Endothelial cell of umbilical vein (primary cell): ENCODE measurements around the gene BORCS6. TPM values are rescaled to one million over a fixed set of nuclear protein-coding genes. Genes with fewer than 3 reads are reported as not detected.

Experiments used
- BruUV-seq: library from RNA; stranded (reverse); fragments of 400-500 nt; replicated peaks from 2 replicates; lab custom pipeline; 2021; lab: Mats Ljungman, UMichigan
- CTCF ChIA-PET: fragments of 300-600, 350-600 bp; sonication (Branson Sonifier 250); formaldehyde crosslinking; loops from one replicate; lab custom pipeline; 2021; ENCODE audit warnings: antibody characterized with exemption, inconsistent platforms; lab: Charles Lee
- POLR2A ChIA-PET: fragments of 300-600, 350-600 bp; sonication (Branson Sonifier 250); formaldehyde crosslinking; loops from one replicate; lab custom pipeline; 2021; ENCODE audit warnings: antibody characterized with exemption, inconsistent platforms; lab: Charles Lee
- DNase-seq: peaks from one replicate; pipeline ENCODE4 v3.0.0-alpha.2; 2011; ENCODE audit warnings: low read depth, low spot score
- FAIRE-seq: peaks from 2 replicates; lab custom pipeline; 2011; peaks lifted over from hg19 to GRCh38; lab: Jason Lieb, UNC
- H2AFZ ChIP-seq: 2 replicates; pipeline ENCODE4 v1.6.0; 2012; ENCODE audit warnings: low read depth, low read length, control low read depth, inconsistent platforms
- H3K27ac ChIP-seq: 2 replicates; pipeline ENCODE4 v1.5.1; 2011; ENCODE audit warnings: low read depth, mild to moderate bottlenecking, control low read depth, low read length, moderate library complexity; ENCODE audit not compliant: insufficient read depth
- H3K27me3 ChIP-seq, 2 experiments: 2 replicates each; pipeline versions ENCODE4 v1.6.0 to v1.6.1; 2011; ENCODE audit warnings: low read length in 2 of 2, mixed read lengths in 1 of 2; ENCODE audit not compliant: control insufficient read depth in 2 of 2, insufficient read depth in 2 of 2
- H3K36me3 ChIP-seq, 2 experiments: 2 replicates in 1 of 2; 3 replicates in 1 of 2; pipeline ENCODE4 v1.5.1; 2011; ENCODE audit warnings: low read length in 2 of 2, mild to moderate bottlenecking in 1 of 2, moderate library complexity in 1 of 2; ENCODE audit not compliant: control insufficient read depth in 2 of 2, insufficient read depth in 2 of 2; ENCODE audit errors: extremely low read depth in 1 of 2
- H3K4me1 ChIP-seq: 3 replicates; pipeline ENCODE4 v1.5.1; 2011; ENCODE audit warnings: mild to moderate bottlenecking, low read length; ENCODE audit not compliant: control insufficient read depth, insufficient read depth; ENCODE audit errors: extremely low read depth
- H3K4me2 ChIP-seq: 2 replicates; pipeline ENCODE4 v1.6.1; 2011; ENCODE audit warnings: low read length, control low read depth, mixed read lengths; ENCODE audit not compliant: insufficient read depth
- H3K4me3 ChIP-seq, 3 experiments: fragments of 200-600 bp in 1 of 3; sonication (generic), shearing (Covaris generic) in 1 of 3; replicated peaks in 1 of 3; 2 replicates each; pipeline ENCODE4 v1.5.1; 2011 to 2016; ENCODE audit warnings: control low read depth in 3 of 3, low read length in 3 of 3, mild to moderate bottlenecking in 2 of 3, inconsistent platforms in 1 of 3, low read depth in 1 of 3, moderate library complexity in 1 of 3; ENCODE audit not compliant: insufficient read depth in 1 of 3
- H3K79me2 ChIP-seq: 2 replicates; pipeline ENCODE4 v1.6.0; 2012; ENCODE audit warnings: low read length, inconsistent platforms; ENCODE audit not compliant: control insufficient read depth, insufficient read depth
- H3K9ac ChIP-seq: replicated peaks from 2 replicates; pipeline ENCODE3; 2011; ENCODE audit warnings: low read length, control low read depth; ENCODE audit not compliant: insufficient read depth; ENCODE audit errors: extremely low read depth
- H3K9me1 ChIP-seq: replicated peaks from 3 replicates; pipeline ENCODE4 v1.6.0; 2011; ENCODE audit warnings: mild to moderate bottlenecking, low read length; ENCODE audit not compliant: control insufficient read depth, insufficient read depth; ENCODE audit errors: extremely low read depth
- H3K9me3 ChIP-seq: replicated peaks from 2 replicates; pipeline ENCODE4 v1.5.1; 2012; ENCODE audit warnings: low read length, inconsistent platforms; ENCODE audit not compliant: control insufficient read depth, insufficient read depth
- H4K20me1 ChIP-seq: replicated peaks from 2 replicates; pipeline ENCODE3; 2011; ENCODE audit warnings: mild to moderate bottlenecking, low read length; ENCODE audit not compliant: control insufficient read depth, insufficient read depth; ENCODE audit errors: extremely low read depth
- CTCF ChIP-seq, 2 donors: IDR thresholded peaks; 1 replicate in 1 of 2; 2 replicates in 1 of 2; pipeline ENCODE4 v1.5.1; 2011; ENCODE audit warnings: low read length in 2 of 2, mild to moderate bottlenecking in 2 of 2, moderate library complexity in 2 of 2, control low read depth in 1 of 2, inconsistent platforms in 1 of 2, low read depth in 1 of 2; ENCODE audit not compliant: insufficient read depth in 1 of 2; ENCODE audit errors: extremely low read depth in 1 of 2
- EZH2 ChIP-seq: IDR thresholded peaks from 2 replicates; pipeline ENCODE4 v1.6.1; 2012; ENCODE audit warnings: borderline replicate concordance, low read depth, mild to moderate bottlenecking, moderate library complexity, low read length, inconsistent platforms; ENCODE audit not compliant: severe bottlenecking
- GATA2 ChIP-seq: IDR thresholded peaks from 2 replicates; pipeline ENCODE4 v1.7.0; 2011; ENCODE audit warnings: low read depth, mild to moderate bottlenecking, moderate library complexity, mixed read lengths, low read length; ENCODE audit not compliant: insufficient read length, insufficient read depth
- JUN ChIP-seq: IDR thresholded peaks from 2 replicates; pipeline ENCODE4 v1.6.1; 2011; ENCODE audit warnings: borderline replicate concordance, low read depth; ENCODE audit not compliant: insufficient read length, insufficient read depth
- MAX ChIP-seq: IDR thresholded peaks from 2 replicates; pipeline ENCODE4 v1.6.1; 2011; ENCODE audit not compliant: insufficient read depth, insufficient read length
- MYC ChIP-seq: IDR thresholded peaks from one replicate; pipeline ENCODE4 v1.6.1; 2011; ENCODE audit warnings: mild to moderate bottlenecking, low read depth, low read length
- POLR2A ChIP-seq: IDR thresholded peaks from 2 replicates; pipeline ENCODE4 v1.6.1; 2012; ENCODE audit warnings: low read depth, mild to moderate bottlenecking, control low read depth, low read length
- POLR2AphosphoS5 ChIP-seq: IDR thresholded peaks from 2 replicates; pipeline ENCODE4 v1.6.1; 2012; ENCODE audit warnings: low read depth, mild to moderate bottlenecking, control low read depth, low read length, moderate library complexity; ENCODE audit not compliant: insufficient read depth
- dilution Hi-C: fragments of 300-500 bp; cut with MboI; formaldehyde crosslinking; loops from one replicate; pipeline ENCODE4 v1.15.0; 2019; ENCODE audit warnings: low sequenced_read_pairs; ENCODE audit not compliant: extremely low pct_ligation_motif_present
- intact Hi-C: fragments of 100-400 bp; cut with micrococcal nuclease; formaldehyde crosslinking; loops from one replicate; pipeline ENCODE4 v1.10.0; 2022
- polyA plus RNA-seq, 4 experiments: library from polyadenylated mRNA; depleted of rRNA in 3 of 4; stranded (reverse) in 3 of 4; unstranded in 1 of 4; fragments of >200 nt; gene quantifications; 2 replicates each; pipeline versions ENCODE4 v1.2.1 to v1.2.3, GENCODE V29; 2011 to 2012; ENCODE audit warnings: missing spikeins in 1 of 4
- total RNA-seq: library from RNA; stranded (reverse); gene quantifications from 2 replicates; pipeline ENCODE4 v1.2.3, GENCODE V29; 2021

BORCS6 gene
- total and polyA plus RNA-seq, 2 donors (not counting 3 experiments of a cell fraction or from before 2014, with no cell fraction given): 8.0 to 9.0 TPM

GRCh38 chr17:8185582-8186445 lies 4.2 kb downstream of the BORCS6 start:
- H3K4me3 ChIP-seq: peak overlapping the region; percentile 55 to 83 (median 71)
- H3K27me3 ChIP-seq: no peaks in the 10 kb centered on the region
- H3K27ac ChIP-seq: peak overlapping the region; percentile 26
- peak overlapping the region; percentile 81 for H3K4me2 ChIP-seq
- ChIA-PET POLR2A (interaction anchor here (1.2 kb wide), 1 partner anchor 13 kb away, joined by 9 read pairs; no protein-coding TSS in a partner anchor), CTCF (interaction anchor here (0.9 to 1.6 kb wide), 3 partner anchors 9 to 64 kb away, joined by 3 to 4 read pairs (median 3); partner anchors contain the start of gene TMEM107)
- H3K4me1 ChIP-seq: peaks cover 19% of the 10 kb centered on the region
- no peaks in the 10 kb centered on the region for H3K36me3 ChIP-seq
- no peaks in the 10 kb centered on the region for H3K9me3 ChIP-seq
- H3K9me1 ChIP-seq: no peaks in the 10 kb centered on the region
- no peaks in the 10 kb centered on the region for H4K20me1 ChIP-seq
- peaks cover 8% of the 10 kb centered on the region for H3K79me2 ChIP-seq
- intact Hi-C loops: loop anchor here (1.0 to 2.0 kb wide), 5 partner anchors 13 to 115 kb away; partner anchors contain the start of gene CTC1
- FAIRE-seq (peak; percentile 61), DNase-seq (peak; percentile 79)
- peak overlapping the region; percentile 65 for H2AFZ ChIP-seq
- TF ChIP-seq MAX: no peak
- dilution Hi-C loops: no loop called here
- H3K9ac ChIP-seq: peak overlapping the region; percentile 49
- no TSS peak for BruUV-seq

GRCh38 chr17:8176998-8177731 lies 12.8 kb downstream of the BORCS6 start:
- DNase-seq: no peak
- CTCF ChIA-PET: interaction anchor here (1.1 to 1.4 kb wide), 2 partner anchors 8 to 10 kb away, joined by 3 read pairs; no protein-coding TSS in a partner anchor
- peak overlapping the region; percentile 69 for H3K9ac ChIP-seq
- no peaks in the 10 kb centered on the region for H3K36me3 ChIP-seq
- no peaks in the 10 kb centered on the region for H3K79me2 ChIP-seq
- no TSS peak for BruUV-seq
- no peak overlapping the region for H3K27ac ChIP-seq
- H3K27me3 ChIP-seq: no peaks in the 10 kb centered on the region
- no peaks in the 10 kb centered on the region for H3K9me1 ChIP-seq
- peak overlapping the region; percentile 64 for H3K4me2 ChIP-seq
- no peak for FAIRE-seq
- H2AFZ ChIP-seq: peak overlapping the region; percentile 91
- POLR2A ChIA-PET: no interaction called here
- intact Hi-C loops: no loop called here
- dilution Hi-C loops: no loop called here
- peak overlapping the region in 1 of 3 experiments; percentile 61 for H3K4me3 ChIP-seq
- no peaks in the 10 kb centered on the region for H4K20me1 ChIP-seq
- H3K4me1 ChIP-seq: peaks cover 23% of the 10 kb centered on the region
- no peaks in the 10 kb centered on the region for H3K9me3 ChIP-seq
- TF ChIP-seq JUN (no peak), MAX (no peak), MYC (no peak), POLR2AphosphoS5 (no peak), CTCF (IDR thresholded peaks at IDR 0.05; ENCODE audit: extremely low read depth in 1 of 2, insufficient read depth in 1 of 2, low read depth in 1 of 2, low read length in 2 of 2) (no peak), EZH2 (no peak), POLR2A (no peak), GATA2 (no peak)
